Fibroblast of gingiva (primary cell): ENCODE measurements around the gene CNKSR2.
"Not testable (repeated sequence)": the region's sequence is repeated elsewhere in the genome, so short reads cannot be mapped to it uniquely, and the experiment has no call there.

Source experiments
- DNase-seq: peaks from one replicate; pipeline ENCODE4 v3.0.0-alpha.2; 2011; ENCODE audit warnings: low read depth

CNKSR2 gene

DNA sequence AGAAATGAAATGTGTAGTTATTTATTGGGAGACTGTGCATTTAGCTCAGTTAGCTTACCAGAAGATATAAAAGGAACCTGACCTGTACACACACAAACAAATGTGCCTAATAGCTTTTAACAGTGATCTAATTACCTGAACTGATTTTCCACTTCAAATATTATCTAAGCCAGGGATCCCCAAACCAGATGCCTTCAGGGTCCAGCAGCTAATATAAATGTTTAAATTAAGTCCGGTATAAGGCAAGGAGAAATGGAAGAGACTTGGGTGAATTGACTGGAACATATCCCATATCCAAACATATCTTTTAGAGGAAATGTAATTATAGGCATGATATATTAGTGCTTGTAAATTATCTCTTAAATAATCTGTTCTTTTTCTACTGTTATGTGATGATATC lies 66.7 kb downstream of the CNKSR2 start:
- no peak for DNase-seq

DNA sequence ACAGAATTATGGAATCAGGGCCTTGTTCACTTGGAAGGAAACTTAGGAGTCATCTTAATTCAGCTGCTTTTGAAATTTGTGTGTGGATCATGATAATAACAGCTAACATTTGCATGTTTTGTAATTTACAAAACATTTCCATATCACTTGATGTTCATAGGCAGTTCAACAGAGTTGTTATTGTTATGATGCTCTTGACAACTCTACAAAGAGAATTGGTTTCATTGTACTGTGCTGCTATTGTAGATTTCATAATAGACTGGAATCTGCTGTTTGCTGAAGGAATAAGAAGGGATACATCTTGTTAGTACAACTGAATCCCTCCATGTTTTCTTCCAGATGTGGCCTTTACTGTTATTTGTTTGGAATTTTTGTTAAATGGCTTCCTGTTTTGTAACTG lies 83.5 kb downstream of the CNKSR2 start:
- DNase-seq: no peak

GRCh38 chrX:21469071-21469470 lies 94.9 kb downstream of the CNKSR2 start:
- no peak for DNase-seq

DNA sequence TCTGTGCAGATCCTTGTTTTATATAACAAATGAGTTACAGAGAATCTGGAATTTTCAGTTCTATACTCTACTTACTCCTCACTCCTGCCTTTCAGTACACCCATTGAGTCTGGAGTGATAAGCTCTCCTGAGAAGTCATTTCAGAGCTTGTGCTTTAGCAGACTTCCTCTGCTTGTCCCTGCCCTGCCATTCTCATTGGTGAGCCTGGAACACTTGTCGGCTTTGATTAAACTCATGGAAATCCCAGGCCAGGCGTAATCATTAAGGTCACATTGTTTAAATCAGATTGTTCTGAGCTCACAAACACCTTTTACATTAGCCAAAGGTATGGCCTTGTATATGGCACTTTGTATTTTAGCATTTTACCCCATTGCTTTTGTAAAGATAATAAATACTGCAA lies 102.7 kb downstream of the CNKSR2 start:
- no peak for DNase-seq

GRCh38 chrX:21479695-21480270 lies 105.6 kb downstream of the CNKSR2 start:
- DNase-seq: peak; percentile 7

DNA sequence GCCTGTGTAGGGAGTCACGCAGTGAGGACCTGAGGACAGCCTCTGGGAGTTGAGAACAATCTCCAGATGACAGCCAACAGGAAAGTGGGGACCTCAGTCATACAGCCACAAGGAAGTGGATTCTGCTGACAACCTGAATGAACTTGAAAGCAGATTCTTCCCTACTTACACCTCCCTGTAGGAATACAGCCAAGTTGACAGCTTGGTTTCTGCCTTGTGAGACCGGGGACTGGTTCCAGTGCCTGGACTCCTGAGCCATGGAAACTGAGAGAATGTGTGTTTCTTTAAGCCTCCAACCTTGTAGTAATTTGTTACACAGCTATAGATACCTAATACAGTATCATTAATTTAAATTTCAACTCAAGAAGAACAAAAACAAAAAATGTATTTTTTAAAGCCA lies 107.5 kb downstream of the CNKSR2 start:
- no peak for DNase-seq

DNA sequence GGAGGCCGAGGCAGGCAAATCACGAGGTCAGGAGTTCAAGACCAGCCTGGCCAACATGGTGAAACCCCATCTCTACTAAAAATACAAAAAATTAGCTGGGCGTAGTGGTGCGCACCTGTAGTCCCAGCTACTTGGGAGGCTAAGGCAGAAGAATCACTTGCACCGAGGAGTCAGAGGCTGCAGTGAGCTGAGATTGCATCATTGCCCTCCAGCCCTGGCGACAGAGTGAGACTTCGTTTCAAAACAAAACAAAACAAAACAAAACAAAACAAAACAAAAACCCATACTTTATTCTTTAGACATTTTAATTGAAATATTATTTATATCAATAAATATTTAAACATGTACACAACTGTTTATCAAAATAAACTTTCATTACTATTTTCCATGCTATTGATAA lies 109.8 kb downstream of the CNKSR2 start:
- DNase-seq: not testable (repeated sequence)

DNA sequence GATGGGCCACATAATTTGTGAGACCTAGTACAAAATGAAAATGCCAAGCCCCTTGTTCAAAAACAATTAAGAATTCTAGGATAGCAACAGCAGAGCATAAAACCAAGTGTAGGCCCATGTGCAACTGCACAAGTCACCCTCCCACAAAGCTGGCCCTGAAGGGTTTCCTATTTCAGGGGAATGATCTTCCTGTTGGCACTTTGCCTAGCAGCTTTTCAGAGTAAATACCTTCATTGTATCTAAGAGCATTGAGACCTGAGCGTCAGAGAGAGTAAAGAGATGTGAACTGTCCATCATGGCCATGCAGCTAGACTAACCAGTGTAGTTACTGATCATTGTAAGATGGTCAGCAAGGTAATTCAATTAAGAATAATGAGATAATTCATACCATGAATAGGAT lies 113.6 kb downstream of the CNKSR2 start:
- no peak for DNase-seq

- DNase-seq: no peak
Observed at GRCh38 chrX:21490341-21490740, 116.1 kb downstream of the CNKSR2 start.

- no peak for DNase-seq
Observed at GRCh38 chrX:21493226-21493830, 119.1 kb downstream of the CNKSR2 start.

GRCh38 chrX:21503593-21503992 lies 129.4 kb downstream of the CNKSR2 start:
- no peak for DNase-seq

DNA sequence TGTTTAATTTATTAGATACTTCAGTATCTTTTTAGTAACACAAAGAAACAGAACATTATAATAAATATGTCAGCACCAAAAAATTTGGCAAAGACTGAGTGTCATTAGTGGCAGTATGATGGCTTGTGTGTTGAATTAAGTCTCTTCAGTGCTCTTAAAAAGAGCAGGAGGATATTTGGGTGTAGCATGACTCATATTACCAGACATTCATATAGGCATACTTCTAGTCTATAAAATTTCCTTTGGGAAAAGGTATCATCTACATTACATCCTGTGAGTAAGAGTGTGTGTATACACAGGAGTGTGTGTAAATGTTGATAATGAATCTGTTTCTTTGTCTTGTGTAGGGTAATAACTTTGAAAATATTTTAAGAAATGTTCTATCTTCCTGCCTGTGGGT lies 135.7 kb downstream of the CNKSR2 start:
- DNase-seq: no peak

GRCh38 chrX:21524008-21524407 lies 149.8 kb downstream of the CNKSR2 start:
- DNase-seq: peak; percentile 0

DNA sequence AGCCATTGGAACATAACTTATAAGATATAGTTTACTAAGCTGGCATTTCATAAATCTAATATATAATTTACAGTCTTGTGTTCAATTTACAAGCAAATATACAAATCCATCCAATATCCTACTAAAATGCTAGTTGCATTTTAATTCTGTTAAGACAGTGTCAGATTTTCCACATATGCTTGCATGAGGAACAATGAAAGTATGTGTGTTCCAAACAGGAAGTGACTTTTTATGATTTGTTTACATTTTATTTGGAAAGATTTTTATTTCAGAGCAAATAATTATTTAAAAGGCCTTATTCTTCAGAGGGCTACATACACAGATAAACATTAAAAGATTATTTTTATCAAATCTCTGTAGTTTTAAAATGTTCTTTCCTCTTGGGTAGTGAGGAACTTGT lies 153.9 kb downstream of the CNKSR2 start:
- no peak for DNase-seq

DNA sequence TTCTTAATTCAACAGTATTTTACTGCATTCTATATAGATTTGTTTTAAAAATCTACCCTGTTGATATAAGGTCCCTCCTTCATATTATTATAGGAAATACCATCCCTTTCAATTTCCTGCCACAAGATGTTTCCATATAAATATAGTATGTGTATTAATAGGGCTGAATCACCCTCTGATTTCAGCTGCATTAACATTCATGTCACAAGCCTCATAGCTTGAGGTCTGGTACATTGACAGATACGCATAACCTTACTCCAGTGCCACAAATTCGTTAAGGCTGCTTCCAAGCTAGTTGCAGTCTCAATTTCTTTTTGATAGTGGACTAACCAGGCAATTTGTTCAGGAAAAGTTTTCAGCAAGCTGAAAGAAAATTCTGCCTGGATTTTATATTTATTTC lies 155.6 kb downstream of the CNKSR2 start:
- peak; percentile 2 for DNase-seq

DNA sequence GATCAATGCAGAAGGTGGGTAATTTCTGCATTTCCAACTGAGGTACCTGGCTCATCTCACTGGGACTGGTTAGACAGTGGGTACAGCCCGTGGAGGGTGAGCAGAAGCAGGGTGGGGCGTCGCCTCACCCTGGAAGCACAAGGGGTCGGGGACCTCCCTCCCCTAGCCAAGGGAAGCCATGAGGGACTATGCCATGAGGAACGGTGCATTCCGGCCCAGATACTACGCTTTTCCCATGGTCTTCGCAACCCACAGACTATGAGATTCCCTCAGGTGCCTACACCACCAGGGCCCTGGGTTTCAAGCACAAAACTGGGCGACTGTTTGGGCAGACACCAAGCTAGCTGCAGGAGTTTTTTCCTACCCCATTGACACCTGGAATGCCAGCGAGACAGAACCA lies 170.4 kb downstream of the CNKSR2 start:
- DNase-seq: not testable (repeated sequence)

DNA sequence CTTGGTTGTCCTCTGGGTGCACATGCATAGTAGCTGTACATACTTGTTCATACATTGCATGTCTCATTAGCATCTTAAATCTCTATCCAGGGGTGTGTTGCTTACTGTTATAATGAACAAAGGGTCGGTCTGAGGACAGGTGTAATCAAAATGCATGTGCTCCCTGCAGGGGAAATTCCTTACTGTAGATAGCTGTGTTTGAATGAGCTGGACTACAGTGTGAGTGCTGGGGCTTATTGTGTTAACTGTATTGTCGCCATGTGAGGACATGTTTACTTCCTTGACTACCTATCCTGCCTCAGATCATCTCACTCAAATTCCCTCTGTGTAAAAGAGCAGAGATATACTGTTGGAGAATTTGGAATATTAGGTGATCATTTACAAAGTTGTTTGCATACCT lies 185.2 kb downstream of the CNKSR2 start:
- no peak for DNase-seq

GRCh38 chrX:21565025-21565424 lies 190.8 kb downstream of the CNKSR2 start:
- DNase-seq: no peak

DNA sequence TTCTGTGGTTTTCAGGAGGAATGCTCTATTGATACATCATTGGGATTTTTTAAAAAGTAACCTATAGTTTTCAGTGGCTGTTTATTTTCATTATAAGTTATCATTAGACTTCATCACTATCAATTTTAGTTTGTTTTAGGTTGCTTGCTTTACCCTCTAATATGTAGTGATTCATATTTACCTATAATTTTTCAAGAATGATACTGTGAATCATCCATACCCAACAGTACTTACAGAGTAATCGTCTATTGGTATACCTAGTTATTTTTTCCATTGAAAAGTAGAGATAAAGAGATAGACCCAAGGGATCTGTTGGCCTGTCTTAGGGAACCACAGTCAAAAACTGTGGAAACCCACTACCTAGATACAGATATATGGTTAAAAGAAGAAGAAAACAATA lies 200.6 kb downstream of the CNKSR2 start:
- no peak for DNase-seq

- DNase-seq: no peak
Observed at GRCh38 chrX:21581479-21581878, 207.3 kb downstream of the CNKSR2 start.

DNA sequence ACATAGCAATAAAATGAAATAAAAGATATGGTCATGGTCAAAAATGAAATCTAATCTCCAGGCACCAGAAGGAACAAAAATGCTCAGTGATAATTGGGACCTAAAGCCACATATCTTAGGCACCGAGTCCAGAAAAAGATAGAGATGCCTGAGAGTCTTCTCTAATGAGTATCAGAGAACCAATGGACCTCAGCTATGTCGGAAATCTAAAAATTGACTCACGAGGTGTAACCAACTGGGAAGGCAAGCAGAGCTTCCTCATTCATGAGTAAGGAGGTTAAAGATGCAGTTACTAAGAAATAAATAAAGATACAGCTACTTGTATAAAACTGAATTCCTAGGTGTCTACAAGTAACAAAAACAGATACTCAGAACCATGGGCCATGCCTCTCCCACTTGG lies 211.8 kb downstream of the CNKSR2 start:
- no peak for DNase-seq

DNA sequence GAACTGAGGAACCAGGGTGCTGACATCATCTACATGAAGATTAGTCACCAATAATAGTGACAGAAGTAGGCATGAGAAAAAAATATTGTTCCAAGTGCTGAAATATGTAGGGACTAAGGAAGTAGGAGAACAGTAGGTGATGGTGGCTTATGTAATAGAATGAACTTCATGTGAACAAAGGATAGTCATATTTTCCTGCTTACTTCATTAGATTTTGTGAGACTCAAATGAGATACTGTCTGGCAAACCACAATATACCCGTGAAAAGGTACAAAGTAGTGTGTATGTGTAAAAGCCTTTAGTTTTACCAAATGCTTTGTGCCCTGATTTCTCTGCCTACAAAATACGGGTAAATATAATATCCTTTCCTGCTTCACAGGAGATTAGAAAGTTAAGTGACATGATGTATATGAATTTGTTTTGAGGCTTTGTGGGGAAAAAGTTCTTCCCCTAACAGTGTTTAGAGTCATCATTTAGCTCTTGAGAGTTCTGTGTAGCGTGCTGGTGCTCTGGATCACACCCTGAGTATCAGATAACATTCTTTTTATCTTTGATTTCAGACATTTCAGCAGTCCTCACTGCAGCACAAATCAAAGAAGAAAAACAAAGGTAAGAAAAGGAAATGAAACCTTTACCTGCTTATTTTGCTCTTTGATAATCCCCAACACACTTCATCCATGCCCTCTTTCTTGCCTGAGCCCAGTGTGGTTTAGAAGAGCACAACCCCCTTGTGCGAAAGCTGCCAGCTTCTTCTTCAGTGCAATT lies 216.0 kb downstream of the CNKSR2 start:
- DNase-seq: no peak

DNA sequence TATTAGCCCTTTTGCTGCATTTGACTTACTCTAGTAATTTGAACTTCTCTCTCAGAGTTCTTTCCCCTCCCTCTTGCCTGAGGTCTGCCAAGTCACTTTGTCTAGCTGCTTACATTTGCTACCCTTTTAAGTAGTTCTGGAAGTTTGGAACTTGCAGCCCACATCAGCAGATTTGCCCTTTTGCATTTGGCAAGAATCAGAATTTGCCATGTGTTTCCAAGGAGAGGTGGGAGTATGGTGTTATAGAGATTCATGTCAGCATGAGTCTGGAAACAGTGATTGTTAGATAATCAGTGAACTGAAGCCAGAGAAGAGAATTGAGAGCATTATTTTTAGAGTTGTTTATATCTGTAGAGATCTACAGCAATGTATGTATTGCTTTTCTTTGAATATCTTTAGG lies 231.8 kb downstream of the CNKSR2 start:
- no peak for DNase-seq

DNA sequence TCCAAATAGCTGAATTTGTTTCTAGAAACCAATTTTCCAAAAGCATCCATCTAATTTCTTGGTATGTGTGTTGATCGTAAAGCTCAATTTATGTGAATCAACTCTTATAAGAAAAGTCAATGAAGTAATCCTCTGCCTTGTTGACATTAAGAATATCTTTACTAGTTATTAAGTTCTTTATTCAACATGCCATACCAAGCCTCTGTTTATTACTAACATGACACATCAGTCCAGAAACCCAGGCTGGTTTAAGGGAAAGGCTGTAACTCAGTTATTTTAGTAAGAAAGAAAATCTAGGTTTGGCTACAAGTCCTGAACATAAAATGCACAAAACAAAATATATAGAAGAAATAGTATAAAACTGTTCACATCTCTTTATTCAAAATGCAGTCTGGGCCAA lies 235.9 kb downstream of the CNKSR2 start:
- no peak for DNase-seq
